ENCODE results near the gene GNPTG. TPM values are rescaled to one million over a fixed set of nuclear protein-coding genes. Genes with fewer than 3 reads are reported as not detected.

The GNPTG gene
- total RNA-seq, 1 donor: 26.3 TPM

DNA sequence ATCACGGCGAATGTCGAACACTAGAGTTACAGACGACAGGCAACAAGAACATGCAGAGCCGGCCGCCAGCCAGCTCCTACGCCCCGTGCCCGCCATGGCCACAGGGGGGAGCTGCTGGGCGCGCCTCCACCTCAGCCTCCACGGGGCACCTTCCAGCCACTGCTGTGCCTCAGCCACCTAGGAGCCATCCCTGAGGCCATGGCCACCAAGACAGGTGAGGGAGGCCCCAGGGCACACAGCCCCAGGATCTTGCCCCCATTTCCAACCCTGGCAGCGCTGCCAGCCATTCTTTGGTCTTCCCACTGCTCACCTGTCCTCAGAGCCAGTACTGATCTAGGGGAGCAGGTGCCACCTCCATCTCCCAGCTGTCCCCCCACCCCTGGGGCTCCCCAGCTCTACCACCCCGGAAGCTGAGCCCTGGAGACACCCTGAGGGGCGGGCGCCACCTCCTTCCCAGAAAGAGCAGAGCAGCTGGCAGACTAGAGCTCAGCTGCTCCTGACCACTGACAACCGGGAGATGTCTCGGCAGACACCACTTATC is 11.8 kb downstream of the GNPTG start:
- peak; percentile 37 for DNase-seq (ENCODE audit: low read depth)
- no peak overlapping the region for H3K4me3 ChIP-seq (ENCODE audit: low read depth, low read length)
- TF ChIP-seq, protein P1, sequence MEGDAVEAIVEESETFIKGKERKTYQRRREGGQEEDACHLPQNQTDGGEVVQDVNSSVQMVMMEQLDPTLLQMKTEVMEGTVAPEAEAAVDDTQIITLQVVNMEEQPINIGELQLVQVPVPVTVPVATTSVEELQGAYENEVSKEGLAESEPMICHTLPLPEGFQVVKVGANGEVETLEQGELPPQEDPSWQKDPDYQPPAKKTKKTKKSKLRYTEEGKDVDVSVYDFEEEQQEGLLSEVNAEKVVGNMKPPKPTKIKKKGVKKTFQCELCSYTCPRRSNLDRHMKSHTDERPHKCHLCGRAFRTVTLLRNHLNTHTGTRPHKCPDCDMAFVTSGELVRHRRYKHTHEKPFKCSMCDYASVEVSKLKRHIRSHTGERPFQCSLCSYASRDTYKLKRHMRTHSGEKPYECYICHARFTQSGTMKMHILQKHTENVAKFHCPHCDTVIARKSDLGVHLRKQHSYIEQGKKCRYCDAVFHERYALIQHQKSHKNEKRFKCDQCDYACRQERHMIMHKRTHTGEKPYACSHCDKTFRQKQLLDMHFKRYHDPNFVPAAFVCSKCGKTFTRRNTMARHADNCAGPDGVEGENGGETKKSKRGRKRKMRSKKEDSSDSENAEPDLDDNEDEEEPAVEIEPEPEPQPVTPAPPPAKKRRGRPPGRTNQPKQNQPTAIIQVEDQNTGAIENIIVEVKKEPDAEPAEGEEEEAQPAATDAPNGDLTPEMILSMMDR (IDR thresholded peaks at IDR 0.05; ENCODE audit: insufficient read depth, low read depth, low read length): peak; percentile 79

DNA sequence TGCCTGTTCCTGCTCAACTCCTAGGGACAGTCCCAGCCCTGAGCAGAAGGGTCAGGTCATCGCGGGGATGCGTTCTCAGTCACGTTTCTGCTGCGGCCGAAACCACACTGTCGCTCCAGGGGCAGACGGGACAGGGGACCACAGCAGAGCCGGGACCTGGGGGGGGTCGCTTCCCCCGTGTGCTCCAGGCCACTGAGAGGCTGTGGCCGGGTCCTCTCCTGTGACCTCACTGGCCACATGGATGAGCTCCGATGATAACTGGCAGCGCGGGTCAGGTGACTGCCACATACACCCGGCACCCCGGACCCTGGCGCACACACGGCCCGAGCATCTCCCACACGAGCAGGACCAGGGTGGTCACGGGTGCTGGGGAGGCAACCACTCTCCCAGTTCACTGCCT is 12.8 kb downstream of the GNPTG start:
- DNase-seq (ENCODE audit: low read depth): no peak
- H3K4me3 ChIP-seq (ENCODE audit: low read depth, low read length): no peak overlapping the region
- TF ChIP-seq, protein P1 (IDR thresholded peaks at IDR 0.05; ENCODE audit: insufficient read depth, low read depth, low read length): no peak

DNA sequence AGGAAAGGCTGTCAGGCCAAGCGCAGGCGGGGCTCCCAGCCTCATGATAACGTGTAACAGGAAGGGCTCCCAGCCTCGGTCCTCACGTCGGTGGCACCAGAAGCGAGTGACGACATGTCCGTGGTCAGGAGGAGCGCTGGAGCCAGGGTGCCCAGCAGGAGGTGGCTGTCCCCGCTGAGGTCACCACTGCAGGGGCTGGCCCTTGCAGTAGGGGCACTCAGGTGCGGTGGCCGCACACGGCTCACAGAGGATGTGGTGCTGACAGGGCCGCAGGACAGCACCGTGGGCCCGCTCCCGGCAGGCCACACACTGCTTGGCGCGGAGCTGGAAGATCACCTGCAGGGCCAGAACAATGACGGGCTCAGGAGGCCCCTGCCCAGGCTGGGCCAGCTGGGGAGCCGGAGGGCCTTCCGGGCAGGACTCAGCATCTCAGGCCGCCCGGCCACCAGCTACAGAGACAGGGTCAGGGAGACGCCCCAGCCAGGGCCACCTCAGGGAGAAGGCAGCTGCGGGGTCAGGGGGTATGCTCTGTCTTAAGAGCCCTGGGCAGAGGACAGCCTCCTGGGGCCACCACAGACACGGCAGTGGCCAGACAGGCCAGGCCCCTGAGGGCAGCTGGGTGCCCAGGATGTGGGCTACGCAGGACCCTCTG is 14.5 kb downstream of the GNPTG start:
- DNase-seq (ENCODE audit: low read depth): no peak
- TF ChIP-seq, protein P1 (IDR thresholded peaks at IDR 0.05; ENCODE audit: insufficient read depth, low read depth, low read length): no peak
- H3K4me3 ChIP-seq (ENCODE audit: low read depth, low read length): no peak overlapping the region

DNA sequence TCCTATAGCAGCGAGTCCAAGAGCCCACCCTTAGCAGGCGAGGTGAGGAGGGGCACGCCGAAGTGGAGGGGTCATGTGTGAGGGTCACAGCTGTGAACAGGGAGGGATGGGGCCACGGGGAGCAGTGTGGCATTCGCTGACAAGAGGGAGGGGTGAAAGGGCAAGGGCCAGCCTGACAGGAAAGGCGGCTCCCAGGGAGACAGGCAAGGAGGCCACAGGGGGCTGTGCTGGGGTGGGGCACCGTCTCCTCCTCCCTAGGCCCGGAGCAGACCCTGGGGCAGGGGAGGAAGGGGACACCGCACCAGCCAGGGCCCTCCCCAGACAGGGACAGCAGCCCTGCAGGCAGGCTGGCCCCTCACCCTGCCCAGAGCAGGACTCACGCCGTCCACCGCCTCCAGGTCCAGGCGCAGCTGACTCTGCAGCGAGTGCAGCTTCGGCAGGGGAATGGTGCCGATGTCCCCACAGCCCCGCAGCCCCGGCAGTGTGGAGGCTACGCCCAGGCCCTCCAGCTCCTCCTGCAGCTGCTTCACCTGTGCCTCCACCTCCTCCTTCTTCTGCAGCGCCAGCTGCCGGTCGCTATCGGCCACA is 15.1 kb downstream of the GNPTG start:
- H3K4me3 ChIP-seq (ENCODE audit: low read depth, low read length): no peak overlapping the region
- no peak for DNase-seq (ENCODE audit: low read depth)
- TF ChIP-seq, protein P1 (IDR thresholded peaks at IDR 0.05; ENCODE audit: insufficient read depth, low read depth, low read length): no peak

DNA sequence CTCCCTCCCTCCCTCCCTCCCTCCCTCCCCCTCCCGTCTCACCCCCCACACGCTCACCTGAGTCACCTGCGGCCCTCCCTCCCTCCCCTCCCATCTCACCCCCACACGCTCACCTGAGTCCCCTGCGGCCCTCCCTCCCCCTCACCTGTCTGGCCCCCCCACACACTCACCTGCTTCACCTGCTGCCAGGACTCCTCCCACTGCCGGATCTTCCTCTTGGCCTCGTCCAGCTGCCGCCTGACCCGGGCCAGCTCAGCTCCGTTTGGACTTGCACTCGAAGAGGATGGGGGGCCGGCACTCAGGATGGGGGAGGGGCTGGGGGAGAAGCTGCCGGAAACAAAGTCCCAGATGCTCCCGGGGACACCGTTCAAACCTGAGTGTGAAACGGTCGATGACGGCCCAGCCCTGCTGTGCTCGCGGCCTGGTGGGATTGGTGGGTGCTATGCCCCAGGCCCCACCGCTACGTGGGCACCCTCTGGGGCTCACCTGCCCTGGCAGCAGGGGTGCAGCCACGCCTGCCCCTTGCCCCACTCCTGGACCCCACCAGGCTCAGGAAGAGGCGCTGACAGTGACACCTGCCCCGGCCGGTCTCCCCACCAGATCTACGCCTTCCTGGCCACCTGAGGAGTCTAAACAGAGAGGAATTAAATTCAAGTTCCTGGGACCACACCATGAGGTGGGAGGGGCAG is 15.9 kb downstream of the GNPTG start:
- TF ChIP-seq, protein P1 (IDR thresholded peaks at IDR 0.05; ENCODE audit: insufficient read depth, low read depth, low read length): no peak
- no peak for DNase-seq (ENCODE audit: low read depth)
- no peak overlapping the region for H3K4me3 ChIP-seq (ENCODE audit: low read depth, low read length)

DNA sequence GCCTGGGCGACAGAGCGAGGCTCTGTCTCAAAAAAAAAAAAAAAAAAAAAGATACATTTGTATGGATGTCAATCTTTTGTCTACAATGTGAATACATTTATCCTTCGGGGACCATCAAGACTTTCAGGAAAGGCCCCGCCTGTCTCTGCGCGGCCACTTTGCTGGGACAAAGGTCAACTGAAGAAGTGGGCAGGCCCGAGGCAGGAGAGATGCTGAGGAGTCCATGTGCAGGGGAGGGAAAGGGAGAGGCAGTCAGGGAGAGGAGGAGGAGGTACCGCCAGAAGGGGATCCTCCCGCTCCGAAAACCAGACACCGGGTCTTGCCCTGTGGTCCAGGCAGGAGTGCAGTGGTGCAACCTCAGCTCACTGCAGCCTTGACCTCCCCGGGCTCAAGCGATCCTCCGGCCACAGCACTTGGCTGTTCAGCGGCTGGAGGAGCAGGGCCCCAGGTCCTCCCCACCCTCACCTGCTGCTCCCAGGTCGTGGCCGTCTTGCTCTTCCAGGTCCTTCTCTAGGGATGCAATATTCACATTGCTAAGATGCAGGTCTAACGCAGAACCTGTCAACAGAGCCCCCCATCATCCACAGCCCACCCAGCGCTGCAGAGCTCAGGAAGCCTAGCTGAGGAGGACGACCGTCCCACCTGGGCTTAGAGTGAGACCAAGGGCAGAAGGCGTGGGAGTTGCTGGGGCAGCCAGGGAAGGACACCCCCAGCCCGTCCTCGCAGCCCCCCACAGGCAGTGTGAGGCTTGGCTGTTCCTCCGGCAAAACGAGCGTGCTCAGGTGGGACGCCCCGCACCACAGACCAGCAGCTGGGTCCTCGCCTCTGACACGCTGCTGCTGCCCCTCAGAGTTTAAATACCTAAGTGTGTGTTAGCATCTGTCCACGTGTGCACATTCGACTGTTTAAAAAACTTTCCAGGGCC is 19.6 kb downstream of the GNPTG start:
- no peak for DNase-seq (ENCODE audit: low read depth)
- TF ChIP-seq, protein P1 (IDR thresholded peaks at IDR 0.05; ENCODE audit: insufficient read depth, low read depth, low read length): no peak
- H3K4me3 ChIP-seq (ENCODE audit: low read depth, low read length): no peak overlapping the region
